GM12891 (cell line): ENCODE data around the gene COL7A1.

Experiments
- POLR2A ChIP-seq: IDR thresholded peaks from 2 replicates; pipeline ENCODE4 v1.6.1; 2011; ENCODE audit warnings: low read depth, low read length, control low read depth
- POLR2AphosphoS5 ChIP-seq: IDR thresholded peaks from 2 replicates; pipeline ENCODE4 v1.6.1; 2011; ENCODE audit warnings: low read depth, low read length, control low read depth
- SPI1 ChIP-seq: IDR thresholded peaks from 2 replicates; pipeline ENCODE4 v1.6.1; 2011; ENCODE audit warnings: low read depth, low read length, control low read depth
- TAF1 ChIP-seq: IDR thresholded peaks from 2 replicates; pipeline ENCODE4 v1.6.1; 2011; ENCODE audit warnings: low read depth, low read length, control low read depth

DNA sequence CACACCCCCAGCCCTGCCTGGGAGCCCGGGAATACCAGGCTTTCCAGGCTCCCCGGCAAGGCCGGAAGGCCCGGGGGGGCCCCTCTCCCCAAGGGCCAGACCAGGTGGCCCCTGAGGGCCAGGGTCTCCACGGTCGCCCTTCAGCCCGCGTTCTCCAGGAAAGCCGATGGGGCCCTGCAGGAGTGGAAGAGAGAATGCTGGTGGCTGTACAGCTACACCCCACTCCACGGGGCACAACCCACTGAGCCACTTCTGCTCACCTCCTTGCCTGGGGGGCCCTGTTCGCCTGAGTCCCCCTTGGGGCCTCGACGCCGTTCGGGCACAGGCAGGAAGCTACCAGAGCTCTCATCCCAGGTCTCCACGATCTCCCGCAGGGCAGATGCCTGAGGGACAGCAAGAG, 19.8 kb downstream of the COL7A1 start:
- TF ChIP-seq POLR2A (no peak), TAF1 (no peak), POLR2AphosphoS5 (no peak), SPI1 (no peak)
